ENCODE measurements around the gene SAMM50. TPM values are rescaled to one million over a fixed set of nuclear protein-coding genes. Genes with fewer than 3 reads are reported as not detected.

The SAMM50 gene
- total RNA-seq, 1 experiment from 2014 or later = 67.2 TPM

DNA sequence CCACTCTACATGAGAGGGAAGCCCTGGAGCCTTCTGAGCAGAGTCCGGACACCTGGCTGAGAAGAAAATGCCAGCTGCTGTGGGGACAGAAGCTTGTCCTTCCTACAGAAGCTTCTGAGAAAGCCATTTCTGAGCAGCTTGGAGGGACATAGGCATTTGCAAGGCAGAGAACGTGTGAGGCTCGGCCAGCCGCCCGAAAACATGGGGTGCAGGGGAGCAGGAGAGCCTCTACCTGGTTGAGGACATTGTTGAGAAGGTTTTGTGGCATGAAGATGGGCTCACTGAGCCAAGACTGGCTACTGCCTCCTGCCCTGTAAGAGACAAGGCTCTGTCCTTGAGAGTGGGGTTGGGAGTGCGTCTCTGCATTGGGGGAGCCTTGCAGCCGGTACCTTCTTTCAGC lies 25.3 kb downstream of the SAMM50 start:
- Histone ChIP-seq H3K36me3 (ENCODE audit: insufficient read depth, low read length, poor library complexity, severe bottlenecking) (peaks cover 37% of the 10 kb centered on the region), H3K4me1 (ENCODE audit: insufficient read depth, low read length, poor library complexity, severe bottlenecking) (no peaks in the 10 kb centered on the region), H3K4me3 (ENCODE audit: low read depth, low read length, poor library complexity, severe bottlenecking) (no peak overlapping the region), H3K9me3 (ENCODE audit: low read depth, low read length, poor library complexity, severe bottlenecking) (no peaks in the 10 kb centered on the region), H3K27ac (ENCODE audit: low read depth, low read length, poor library complexity, severe bottlenecking) (no peak overlapping the region), H3K27me3 (replicated peaks; ENCODE audit: insufficient read depth, low read depth, low read length, poor library complexity) (no peaks in the 10 kb centered on the region)
- TF ChIP-seq CTCF (conservative IDR thresholded peaks at IDR 0.05; ENCODE audit: low read depth, low read length) (no peak), EZH2 (IDR thresholded peaks at IDR 0.05; ENCODE audit: borderline replicate concordance, low read depth, low read length, poor library complexity, severe bottlenecking) (no peak)
- BruUV-seq (replicated peaks) = no TSS peak
- POLR2A ChIA-PET (ENCODE audit: low non-redundant PET) = no interaction called here
- CTCF ChIA-PET = no interaction called here
- intact Hi-C loops (cut with micrococcal nuclease; ENCODE audit: unreplicated experiment) = no loop called here
- DNase-seq (ENCODE audit: low spot score) = no peak

DNA sequence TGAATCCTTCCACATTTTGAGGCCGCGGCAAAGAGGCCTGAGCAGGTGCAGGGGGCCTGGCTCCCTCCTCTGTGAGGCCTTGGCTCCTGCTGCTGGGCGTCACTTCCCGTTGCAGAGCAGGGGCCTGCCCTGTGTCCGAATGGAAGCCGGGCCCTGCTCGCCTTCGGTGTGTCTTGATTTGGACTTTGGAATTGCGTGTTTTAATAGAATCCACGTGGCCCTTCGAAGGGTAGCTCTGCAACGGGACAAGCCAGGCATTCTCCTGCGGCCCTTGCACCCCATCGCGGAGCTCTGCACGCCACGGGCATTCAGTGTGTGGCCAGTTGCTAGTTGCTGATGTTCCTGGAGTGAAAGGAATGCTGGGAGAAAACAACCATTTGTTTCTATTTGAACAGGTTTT lies 25.8 kb downstream of the SAMM50 start:
- DNase-seq (ENCODE audit: low spot score) = no peak
- H3K4me1 ChIP-seq (ENCODE audit: insufficient read depth, low read length, poor library complexity, severe bottlenecking) = no peaks in the 10 kb centered on the region
- no peak for TF ChIP-seq EZH2 (IDR thresholded peaks at IDR 0.05; ENCODE audit: borderline replicate concordance, low read depth, low read length, poor library complexity, severe bottlenecking)
- no peak for TF ChIP-seq CTCF (conservative IDR thresholded peaks at IDR 0.05; ENCODE audit: low read depth, low read length)
- no peak overlapping the region for H3K27ac ChIP-seq (ENCODE audit: low read depth, low read length, poor library complexity, severe bottlenecking)
- intact Hi-C loops (cut with micrococcal nuclease; ENCODE audit: unreplicated experiment) = no loop called here
- peaks cover 38% of the 10 kb centered on the region for H3K36me3 ChIP-seq (ENCODE audit: insufficient read depth, low read length, poor library complexity, severe bottlenecking)
- POLR2A ChIA-PET (ENCODE audit: low non-redundant PET) = no interaction called here
- BruUV-seq (replicated peaks) = no TSS peak
- H3K9me3 ChIP-seq (ENCODE audit: low read depth, low read length, poor library complexity, severe bottlenecking) = no peaks in the 10 kb centered on the region
- H3K4me3 ChIP-seq (ENCODE audit: low read depth, low read length, poor library complexity, severe bottlenecking) = no peak overlapping the region
- CTCF ChIA-PET = no interaction called here
- H3K27me3 ChIP-seq (replicated peaks; ENCODE audit: insufficient read depth, low read depth, low read length, poor library complexity) = no peaks in the 10 kb centered on the region

- CTCF ChIA-PET = interaction anchor here (1.5 kb wide), 1 partner anchor 10 kb away, joined by 4 read pairs; no protein-coding TSS in a partner anchor
- Histone ChIP-seq H3K27me3 (replicated peaks; ENCODE audit: insufficient read depth, low read depth, low read length, poor library complexity) (no peaks in the 10 kb centered on the region), H3K4me3 (ENCODE audit: low read depth, low read length, poor library complexity, severe bottlenecking) (no peak overlapping the region), H3K9me3 (ENCODE audit: low read depth, low read length, poor library complexity, severe bottlenecking) (no peaks in the 10 kb centered on the region), H3K36me3 (ENCODE audit: insufficient read depth, low read length, poor library complexity, severe bottlenecking) (peaks cover 42% of the 10 kb centered on the region), H3K27ac (ENCODE audit: low read depth, low read length, poor library complexity, severe bottlenecking) (no peak overlapping the region), H3K4me1 (ENCODE audit: insufficient read depth, low read length, poor library complexity, severe bottlenecking) (no peaks in the 10 kb centered on the region)
- no TSS peak for BruUV-seq (replicated peaks)
- no peak for TF ChIP-seq EZH2 (IDR thresholded peaks at IDR 0.05; ENCODE audit: borderline replicate concordance, low read depth, low read length, poor library complexity, severe bottlenecking)
- TF ChIP-seq CTCF (conservative IDR thresholded peaks at IDR 0.05; ENCODE audit: low read depth, low read length) = no peak
- no peak for DNase-seq (ENCODE audit: low spot score)
- POLR2A ChIA-PET (ENCODE audit: low non-redundant PET) = no interaction called here
- intact Hi-C loops (cut with micrococcal nuclease; ENCODE audit: unreplicated experiment) = no loop called here
Measured at GRCh38 chr22:43983808-43984207, 28.6 kb downstream of the SAMM50 start.
